ENCODE results near the gene ARRDC2. TPM values are rescaled to one million over a fixed set of nuclear protein-coding genes. Genes with fewer than 3 reads are reported as not detected.

The ARRDC2 gene
- total RNA-seq, 1 donor from 2014 or later: 3.3 TPM

GRCh38 chr19:18007044-18007916 is 690 bp upstream of the ARRDC2 start:
- no peaks in the 10 kb centered on the region for H3K27me3 Mint-ChIP-seq
- H3K4me1 Mint-ChIP-seq (ENCODE audit: low read depth): peaks cover 3% of the 10 kb centered on the region
- peaks cover 2% of the 10 kb centered on the region for H3K36me3 Mint-ChIP-seq (ENCODE audit: insufficient read depth)
- peak overlapping the region; percentile 64 for H3K4me3 Mint-ChIP-seq (ENCODE audit: low read depth)
- H3K9me3 Mint-ChIP-seq (ENCODE audit: low read depth): no peaks in the 10 kb centered on the region
- TF ChIP-seq, protein P1, sequence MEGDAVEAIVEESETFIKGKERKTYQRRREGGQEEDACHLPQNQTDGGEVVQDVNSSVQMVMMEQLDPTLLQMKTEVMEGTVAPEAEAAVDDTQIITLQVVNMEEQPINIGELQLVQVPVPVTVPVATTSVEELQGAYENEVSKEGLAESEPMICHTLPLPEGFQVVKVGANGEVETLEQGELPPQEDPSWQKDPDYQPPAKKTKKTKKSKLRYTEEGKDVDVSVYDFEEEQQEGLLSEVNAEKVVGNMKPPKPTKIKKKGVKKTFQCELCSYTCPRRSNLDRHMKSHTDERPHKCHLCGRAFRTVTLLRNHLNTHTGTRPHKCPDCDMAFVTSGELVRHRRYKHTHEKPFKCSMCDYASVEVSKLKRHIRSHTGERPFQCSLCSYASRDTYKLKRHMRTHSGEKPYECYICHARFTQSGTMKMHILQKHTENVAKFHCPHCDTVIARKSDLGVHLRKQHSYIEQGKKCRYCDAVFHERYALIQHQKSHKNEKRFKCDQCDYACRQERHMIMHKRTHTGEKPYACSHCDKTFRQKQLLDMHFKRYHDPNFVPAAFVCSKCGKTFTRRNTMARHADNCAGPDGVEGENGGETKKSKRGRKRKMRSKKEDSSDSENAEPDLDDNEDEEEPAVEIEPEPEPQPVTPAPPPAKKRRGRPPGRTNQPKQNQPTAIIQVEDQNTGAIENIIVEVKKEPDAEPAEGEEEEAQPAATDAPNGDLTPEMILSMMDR (IDR thresholded peaks at IDR 0.05; ENCODE audit: unreplicated experiment): peak; percentile 99
- peak overlapping the region; percentile 84 for H3K27ac Mint-ChIP-seq
- DNase-seq (ENCODE audit: low spot score, unreplicated experiment): peak; percentile 75

- Mint-ChIP-seq H3K27me3 (no peaks in the 10 kb centered on the region), H3K9me3 (ENCODE audit: low read depth) (no peaks in the 10 kb centered on the region), H3K4me1 (ENCODE audit: low read depth) (peaks cover 8% of the 10 kb centered on the region), H3K27ac (no peak overlapping the region), H3K4me3 (ENCODE audit: low read depth) (no peak overlapping the region), H3K36me3 (ENCODE audit: insufficient read depth) (peaks cover 2% of the 10 kb centered on the region)
- TF ChIP-seq, protein P1 (IDR thresholded peaks at IDR 0.05; ENCODE audit: unreplicated experiment): no peak
- DNase-seq (ENCODE audit: low spot score, unreplicated experiment): no peak
These were observed 844 bp downstream of the ARRDC2 start for GRCh38 chr19:18008814-18009213.

GRCh38 chr19:18009412-18010066 is 1.6 kb downstream of the ARRDC2 start:
- no peaks in the 10 kb centered on the region for H3K9me3 Mint-ChIP-seq (ENCODE audit: low read depth)
- no peak for DNase-seq (ENCODE audit: low spot score, unreplicated experiment)
- TF ChIP-seq, protein P1 (IDR thresholded peaks at IDR 0.05; ENCODE audit: unreplicated experiment): no peak
- no peak overlapping the region for H3K27ac Mint-ChIP-seq
- no peaks in the 10 kb centered on the region for H3K27me3 Mint-ChIP-seq
- H3K4me1 Mint-ChIP-seq (ENCODE audit: low read depth): peaks cover 11% of the 10 kb centered on the region
- H3K4me3 Mint-ChIP-seq (ENCODE audit: low read depth): no peak overlapping the region
- H3K36me3 Mint-ChIP-seq (ENCODE audit: insufficient read depth): peaks cover 2% of the 10 kb centered on the region

DNA sequence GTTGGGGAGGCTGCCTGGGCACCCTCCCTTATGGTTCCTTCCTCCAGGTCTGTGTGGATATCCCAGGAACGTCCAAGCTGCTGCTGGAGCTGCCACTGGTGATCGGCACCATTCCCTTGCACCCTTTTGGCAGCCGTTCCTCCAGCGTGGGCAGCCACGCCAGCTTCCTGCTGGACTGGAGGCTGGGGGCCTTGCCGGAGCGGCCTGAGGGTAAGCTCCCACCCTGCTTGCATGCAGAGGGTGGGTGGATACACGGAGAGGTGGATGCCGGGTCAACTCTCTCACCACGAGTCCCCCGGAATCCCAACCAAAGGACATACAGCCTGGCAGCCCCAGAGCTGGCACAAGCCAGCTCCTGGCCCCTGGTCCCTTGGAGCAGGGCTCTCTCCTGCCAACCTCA is 2.2 kb downstream of the ARRDC2 start:
- H3K27ac Mint-ChIP-seq: no peak overlapping the region
- DNase-seq (ENCODE audit: low spot score, unreplicated experiment): no peak
- no peak overlapping the region for H3K4me3 Mint-ChIP-seq (ENCODE audit: low read depth)
- H3K27me3 Mint-ChIP-seq: no peaks in the 10 kb centered on the region
- H3K4me1 Mint-ChIP-seq (ENCODE audit: low read depth): peaks cover 11% of the 10 kb centered on the region
- TF ChIP-seq, protein P1 (IDR thresholded peaks at IDR 0.05; ENCODE audit: unreplicated experiment): no peak
- H3K36me3 Mint-ChIP-seq (ENCODE audit: insufficient read depth): peaks cover 2% of the 10 kb centered on the region
- H3K9me3 Mint-ChIP-seq (ENCODE audit: low read depth): no peaks in the 10 kb centered on the region

GRCh38 chr19:18013210-18014111 is 5.5 kb downstream of the ARRDC2 start:
- no peak for DNase-seq (ENCODE audit: low spot score, unreplicated experiment)
- Mint-ChIP-seq H3K27ac (peak overlapping the region; percentile 70), H3K4me3 (ENCODE audit: low read depth) (no peak overlapping the region), H3K27me3 (no peaks in the 10 kb centered on the region), H3K36me3 (ENCODE audit: insufficient read depth) (no peaks in the 10 kb centered on the region), H3K4me1 (ENCODE audit: low read depth) (peaks cover 9% of the 10 kb centered on the region), H3K9me3 (ENCODE audit: low read depth) (no peaks in the 10 kb centered on the region)
- TF ChIP-seq, protein P1 (IDR thresholded peaks at IDR 0.05; ENCODE audit: unreplicated experiment): no peak

All from progenitor cell of endocrine pancreas (in vitro differentiated cells).